Transverse colon (tissue), 4 donors: ENCODE results near the gene C11orf97. TPM values are rescaled to one million over a fixed set of nuclear protein-coding genes. Genes with fewer than 3 reads are reported as not detected.
"Not testable (repeated sequence)": the region's sequence is repeated elsewhere in the genome, so short reads cannot be mapped to it uniquely, and the experiment has no call there.

Experiments
- DNase-seq: peaks from one replicate; pipeline ENCODE4 v3.0.0-alpha.2; 2019
- H3K27ac ChIP-seq, 4 donors: fragments of 200-600 bp; sonication (generic); 2 replicates each; pipeline ENCODE4 v1.5.1; 2016 to 2018; ENCODE audit warnings: inconsistent platforms in 4 of 4
- H3K27me3 ChIP-seq: fragments of 200-600 bp; sonication (generic); 2 replicates; pipeline ENCODE4 v1.5.1; 2017; ENCODE audit warnings: inconsistent platforms
- H3K36me3 ChIP-seq, 4 donors: fragments of 200-600 bp; sonication (generic); 2 replicates each; pipeline ENCODE4 v1.5.1; 2017 to 2019; ENCODE audit warnings: inconsistent platforms in 4 of 4
- H3K4me1 ChIP-seq, 4 donors: fragments of 200-600 bp; sonication (generic); 2 replicates each; pipeline ENCODE4 v1.5.1; 2017 to 2020; ENCODE audit warnings: inconsistent platforms in 4 of 4
- H3K4me3 ChIP-seq, 4 donors: fragments of 200-600 bp; sonication (generic); 1 replicate in 1 of 4; 2 replicates in 3 of 4; pipeline versions ENCODE4 v1.5.1 to v1.6.1; 2017 to 2019; ENCODE audit warnings: inconsistent platforms in 4 of 4
- H3K9me3 ChIP-seq, 2 donors: fragments of 200-600 bp; sonication (generic); 2 replicates each; pipeline ENCODE4 v1.5.1; 2017 to 2019; ENCODE audit warnings: inconsistent platforms in 2 of 2
- EP300 ChIP-seq: sonication (generic); formaldehyde crosslinking; IDR thresholded peaks from one replicate; pipeline ENCODE4 v1.6.1; 2017; ENCODE audit warnings: antibody characterized with exemption, low read depth
- POLR2A ChIP-seq: fragments of 450-650 bp; IDR thresholded peaks from one replicate; pipeline ENCODE4 v1.6.1; 2016; ENCODE audit warnings: antibody characterized with exemption, mild to moderate bottlenecking, moderate library complexity
- POLR2AphosphoS5 ChIP-seq, 3 donors: sonication (generic); formaldehyde crosslinking; IDR thresholded peaks; one replicate each; pipeline ENCODE4 v1.6.1; 2016; ENCODE audit warnings: antibody characterized with exemption in 3 of 3
- WGBS, 2 donors: methylation state at CpG; one replicate each; pipeline ENCODE4 v1.1.5; 2018; ENCODE audit warnings: low coverage in 1 of 2; 5-methylcytosine and 5-hydroxymethylcytosine counted together
- in situ Hi-C, 4 donors: fragments of 200-750 bp; cut with MboI; loops; one replicate each; pipeline versions ENCODE4 v1.15.0 to v1.15.1; 2017; ENCODE audit warnings: low sequenced_read_pairs in 3 of 4, low pct_ligation_motif_present in 1 of 4, low pct_unique_long_range_greater_than_20kb in 1 of 4
- intact Hi-C: fragments of 100-400 bp; cut with DNase I; formaldehyde crosslinking; loops from one replicate; pipeline ENCODE4 v1.15.1; 2023; ENCODE audit warnings: low total_unique reads
- total RNA-seq, 4 donors: library from RNA; depleted of rRNA; stranded (reverse); fragments of >200 nt; gene quantifications; one replicate each; pipeline ENCODE4 v1.1.0, GENCODE V29; 2016
- TF ChIP-seq, protein P1 (sequence below), 5 experiments: fragments of 200-600 bp in 3 of 5; fragments of 450-650 bp in 2 of 5; sonication (generic) in 3 of 5; IDR thresholded peaks; 1 replicate in 2 of 5; 2 replicates in 3 of 5; pipeline ENCODE4 v1.5.1; 2016 to 2017; ENCODE audit warnings: antibody characterized with exemption in 5 of 5, inconsistent platforms in 3 of 5, mild to moderate bottlenecking in 2 of 5, moderate library complexity in 1 of 5

Gene C11orf97
- total RNA-seq, 4 donors from 2014 or later, result not detected

DNA sequence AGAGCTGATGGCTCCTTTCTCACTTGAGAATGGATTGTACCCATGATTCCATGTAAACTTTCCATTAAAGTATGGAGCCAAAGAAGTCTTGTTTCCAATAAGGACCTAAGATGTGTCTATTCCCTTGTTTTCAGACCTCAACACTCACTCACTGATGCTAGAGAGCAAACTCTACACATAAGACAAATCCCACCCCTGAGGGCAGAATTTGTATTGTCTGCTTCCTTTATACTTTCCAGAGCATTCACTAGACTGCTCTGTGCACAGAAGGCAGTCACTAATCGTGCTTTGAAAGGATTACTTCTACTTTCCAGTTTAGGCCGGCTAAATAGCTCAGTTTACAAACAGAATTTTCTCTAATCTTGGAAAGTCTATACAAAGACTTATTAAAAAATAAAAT lies 12.1 kb upstream of the C11orf97 start:
- 83 to 100% methylated on average over 2 of the region's 2 CpGs for WGBS, 2 donors
- TF ChIP-seq POLR2AphosphoS5 (IDR thresholded peaks at IDR 0.05) (no peak), POLR2A (no peak), EP300 (no peak)
- TF ChIP-seq, protein P1, sequence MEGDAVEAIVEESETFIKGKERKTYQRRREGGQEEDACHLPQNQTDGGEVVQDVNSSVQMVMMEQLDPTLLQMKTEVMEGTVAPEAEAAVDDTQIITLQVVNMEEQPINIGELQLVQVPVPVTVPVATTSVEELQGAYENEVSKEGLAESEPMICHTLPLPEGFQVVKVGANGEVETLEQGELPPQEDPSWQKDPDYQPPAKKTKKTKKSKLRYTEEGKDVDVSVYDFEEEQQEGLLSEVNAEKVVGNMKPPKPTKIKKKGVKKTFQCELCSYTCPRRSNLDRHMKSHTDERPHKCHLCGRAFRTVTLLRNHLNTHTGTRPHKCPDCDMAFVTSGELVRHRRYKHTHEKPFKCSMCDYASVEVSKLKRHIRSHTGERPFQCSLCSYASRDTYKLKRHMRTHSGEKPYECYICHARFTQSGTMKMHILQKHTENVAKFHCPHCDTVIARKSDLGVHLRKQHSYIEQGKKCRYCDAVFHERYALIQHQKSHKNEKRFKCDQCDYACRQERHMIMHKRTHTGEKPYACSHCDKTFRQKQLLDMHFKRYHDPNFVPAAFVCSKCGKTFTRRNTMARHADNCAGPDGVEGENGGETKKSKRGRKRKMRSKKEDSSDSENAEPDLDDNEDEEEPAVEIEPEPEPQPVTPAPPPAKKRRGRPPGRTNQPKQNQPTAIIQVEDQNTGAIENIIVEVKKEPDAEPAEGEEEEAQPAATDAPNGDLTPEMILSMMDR (IDR thresholded peaks at IDR 0.05), result no peak
- Histone ChIP-seq H3K27ac (no peak overlapping the region), H3K4me1 (peaks cover 0 to 4% (median 3%) of the 10 kb centered on the region in 4 donors), H3K9me3 (no peaks in the 10 kb centered on the region), H3K4me3 (no peak overlapping the region), H3K27me3 (no peaks in the 10 kb centered on the region), H3K36me3 (peaks cover 0 to 28% (median 8%) of the 10 kb centered on the region in 4 donors)
- no peak for DNase-seq
- in situ Hi-C loops, result loop anchor here in 1 of 4 donors (10.0 to 25.0 kb wide), 2 partner anchors 175 to 613 kb away; no protein-coding TSS in a partner anchor
- intact Hi-C loops, result loop anchor here (5.0 to 10.0 kb wide), 2 partner anchors 605 to 1412 kb away; no protein-coding TSS in a partner anchor

DNA sequence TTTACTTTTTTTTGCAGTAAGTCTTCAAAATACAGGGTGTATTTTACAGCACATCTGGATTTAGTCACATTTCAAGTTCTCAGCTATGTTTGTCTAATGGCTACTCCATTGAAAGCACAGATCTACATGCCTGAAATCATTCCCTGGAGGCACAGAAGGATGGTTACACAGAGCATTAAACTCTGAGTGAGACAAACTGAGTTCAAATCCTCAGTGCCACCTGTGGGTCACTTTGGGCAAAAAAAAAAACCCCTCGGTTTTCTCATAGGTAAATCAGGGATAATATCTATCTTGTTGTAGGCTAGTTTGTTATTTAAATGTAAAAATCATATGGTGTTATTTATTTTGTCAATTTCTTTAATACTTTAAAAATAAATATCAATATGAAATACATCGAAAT lies 10.7 kb upstream of the C11orf97 start:
- no peak for TF ChIP-seq POLR2AphosphoS5 (IDR thresholded peaks at IDR 0.05)
- TF ChIP-seq EP300, result no peak
- TF ChIP-seq, protein P1 (IDR thresholded peaks at IDR 0.05), result no peak
- TF ChIP-seq POLR2A, result no peak
- Histone ChIP-seq H3K4me3 (no peak overlapping the region), H3K27me3 (no peaks in the 10 kb centered on the region), H3K9me3 (no peaks in the 10 kb centered on the region), H3K36me3 (peaks cover 0 to 28% (median 8%) of the 10 kb centered on the region in 4 donors), H3K4me1 (peaks cover 0 to 2% (median 0%) of the 10 kb centered on the region in 4 donors), H3K27ac (no peak overlapping the region)
- 69 to 71% methylated on average over 2 of the region's 2 CpGs for WGBS, 2 donors
- intact Hi-C loops (loop anchor here (5.0 to 10.0 kb wide), 2 partner anchors 607 to 1411 kb away; no protein-coding TSS in a partner anchor), in situ Hi-C loops (loop anchor here in 1 of 4 donors (10.0 to 25.0 kb wide), 2 partner anchors 177 to 614 kb away; no protein-coding TSS in a partner anchor)
- no peak for DNase-seq

DNA sequence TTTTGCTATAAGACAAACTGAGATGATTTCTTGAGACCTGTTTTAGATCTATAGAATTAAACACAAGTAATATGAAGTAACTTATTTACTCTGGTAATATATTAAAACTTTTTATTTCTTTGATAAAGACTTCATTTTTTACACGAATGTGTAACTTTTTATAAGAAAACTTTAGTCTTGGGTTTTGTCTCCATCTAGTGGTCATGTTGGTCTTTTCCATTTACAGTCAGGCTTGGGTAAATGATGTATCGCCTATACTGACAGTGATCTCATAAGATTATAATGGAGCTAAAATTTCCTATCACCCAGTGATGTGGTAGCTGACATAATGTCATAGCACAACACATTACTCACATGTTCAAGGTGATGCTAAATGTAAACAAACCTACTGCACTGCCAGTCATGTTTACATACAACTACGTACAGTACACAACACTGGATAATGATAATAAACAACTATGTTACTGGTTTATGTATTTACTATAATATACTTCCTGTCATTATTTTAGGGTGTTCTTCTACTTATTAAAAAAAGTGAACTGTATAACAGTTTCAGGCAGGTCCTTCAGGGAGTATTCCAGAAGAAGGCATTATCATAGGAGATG lies 7.5 kb upstream of the C11orf97 start:
- WGBS, 2 donors, result 2 to 20% methylated on average over 3 of the region's 3 CpGs
- Histone ChIP-seq H3K27ac (no peak overlapping the region), H3K9me3 (no peaks in the 10 kb centered on the region), H3K4me1 (peaks cover 0 to 2% (median 0%) of the 10 kb centered on the region in 4 donors), H3K36me3 (peaks cover 0 to 5% (median 0%) of the 10 kb centered on the region in 4 donors), H3K4me3 (no peak overlapping the region), H3K27me3 (no peaks in the 10 kb centered on the region)
- no peak for TF ChIP-seq POLR2AphosphoS5 (IDR thresholded peaks at IDR 0.05)
- no peak for TF ChIP-seq POLR2A
- TF ChIP-seq, protein P1 (IDR thresholded peaks at IDR 0.05), result peak; percentile 57 to 74 (median 68)
- in situ Hi-C loops (loop anchor here in 1 of 4 donors (10.0 to 25.0 kb wide), 2 partner anchors 180 to 617 kb away; no protein-coding TSS in a partner anchor), intact Hi-C loops (loop anchor here (5.0 to 10.0 kb wide), 2 partner anchors 610 to 1408 kb away; no protein-coding TSS in a partner anchor)
- DNase-seq, result no peak

DNA sequence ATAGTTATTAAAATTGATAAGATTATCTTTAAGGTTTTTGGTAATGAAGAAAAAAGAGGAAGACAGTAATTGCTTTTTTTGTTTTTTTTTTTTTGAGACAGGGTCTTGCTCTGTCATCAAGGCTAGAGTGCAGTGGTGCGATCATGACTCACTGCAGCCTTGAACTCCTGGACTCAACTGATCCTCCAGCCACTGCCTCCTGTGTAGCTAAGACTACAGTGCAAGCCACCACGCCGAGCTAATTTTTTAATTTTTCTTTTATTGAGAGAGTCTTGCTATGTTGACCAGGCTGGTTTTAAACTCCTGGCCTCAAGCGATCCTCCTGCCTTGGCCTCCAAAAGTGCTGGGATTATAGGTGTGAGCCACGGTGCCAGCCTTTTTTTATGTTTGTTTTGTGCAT lies 5.7 kb upstream of the C11orf97 start:
- not testable (repeated sequence) for H3K27me3 ChIP-seq, H3K27ac ChIP-seq, DNase-seq, H3K4me3 ChIP-seq, H3K9me3 ChIP-seq, H3K36me3 ChIP-seq, H3K4me1 ChIP-seq
- in situ Hi-C loops, result loop anchor here in 1 of 4 donors (10.0 to 25.0 kb wide), 2 partner anchors 182 to 619 kb away; no protein-coding TSS in a partner anchor
- intact Hi-C loops, result loop anchor here (10.0 kb wide), 1 partner anchor 612 kb away; no protein-coding TSS in a partner anchor
- WGBS, 2 donors, result 91 to 93% methylated on average over 5 of the region's 5 CpGs
